DMS53 treated with DMSO at 0.1 percent for 48 hours (cell line): ENCODE data around the gene NAV3.
A peak's percentile ranks its signal among the peaks of the same experiment; 100 is the strongest.
"Not testable (repeated sequence)": the region's sequence is repeated elsewhere in the genome, so short reads cannot be mapped to it uniquely, and the experiment has no call there.

Source experiments
- DNase-seq: peaks from one replicate; lab custom pipeline; 2025; ENCODE audit not compliant: unreplicated experiment; lab: John Stamatoyannopoulos, UW

NAV3 gene

DNA sequence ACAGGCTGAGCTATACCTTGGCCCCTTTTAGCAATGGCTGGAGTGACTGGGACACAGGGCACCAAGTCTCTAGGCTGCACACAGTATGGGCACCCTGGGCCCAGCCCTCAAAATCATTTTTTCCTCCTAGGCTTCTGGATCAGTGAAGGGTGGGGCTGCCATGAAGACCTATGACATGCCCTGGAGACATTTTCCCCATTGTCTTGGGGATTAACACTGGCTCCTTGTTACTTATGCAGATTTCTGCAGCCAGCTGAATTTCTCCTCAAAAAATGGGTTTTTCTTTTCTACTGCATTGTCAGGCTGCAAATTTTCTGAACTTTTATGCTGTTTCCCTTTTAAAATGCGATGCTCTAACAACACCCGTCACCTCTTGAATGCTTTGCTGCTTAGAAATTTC is 272.1 kb downstream of the NAV3 start:
- DNase-seq: not testable (repeated sequence)

DNA sequence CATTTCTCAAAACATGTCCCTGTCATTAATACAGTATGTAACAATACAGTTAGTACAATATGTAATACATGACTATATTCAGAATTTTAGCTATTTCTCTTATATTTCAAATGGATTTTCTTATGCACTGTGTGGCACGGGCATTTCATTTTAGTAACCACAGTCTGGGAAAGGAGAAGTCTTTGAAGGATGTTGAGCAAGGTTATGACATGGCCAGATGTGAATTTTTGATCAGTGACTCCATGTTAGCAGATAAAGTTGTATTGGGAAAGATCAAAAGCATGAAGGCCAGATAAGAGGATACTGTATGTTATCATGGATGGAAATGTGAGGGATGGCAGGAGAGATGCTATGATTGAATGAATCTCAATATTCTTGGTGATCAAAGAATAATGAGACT is 285.2 kb downstream of the NAV3 start:
- DNase-seq: no peak

DNA sequence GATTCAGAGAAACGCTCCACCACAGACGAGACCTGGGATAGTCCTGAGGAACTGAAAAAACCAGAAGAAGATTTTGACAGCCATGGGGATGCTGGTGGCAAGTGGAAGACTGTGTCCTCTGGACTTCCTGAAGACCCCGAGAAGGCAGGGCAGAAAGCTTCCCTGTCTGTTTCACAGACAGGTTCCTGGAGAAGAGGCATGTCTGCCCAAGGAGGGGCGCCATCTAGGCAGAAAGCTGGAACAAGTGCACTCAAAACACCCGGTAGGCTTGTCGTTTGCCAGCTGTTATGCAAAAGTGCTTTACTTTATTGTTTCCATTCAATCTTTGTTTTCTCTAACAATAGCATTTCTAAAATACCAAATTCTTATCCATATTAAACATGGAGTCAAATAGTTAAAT is 287.3 kb downstream of the NAV3 start:
- peak; percentile 13 for DNase-seq

DNA sequence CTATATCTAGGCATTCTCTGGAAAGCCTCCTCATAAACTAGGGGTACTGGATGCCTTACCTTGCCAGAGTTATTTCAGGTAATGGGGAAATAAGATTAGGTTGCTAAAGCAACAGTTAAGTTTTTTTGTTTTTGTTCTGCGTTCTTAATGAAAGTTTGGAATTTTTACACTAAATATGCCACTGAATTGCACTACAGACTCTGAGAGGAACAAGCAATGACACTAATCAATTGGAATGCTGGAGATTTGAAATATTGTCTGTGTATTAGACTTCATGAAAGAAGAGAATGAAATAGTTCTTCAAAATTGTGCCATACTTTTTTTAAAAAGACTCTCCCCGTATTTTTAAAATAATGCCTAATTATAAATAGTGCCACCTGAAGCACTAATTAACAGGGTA is 287.8 kb downstream of the NAV3 start:
- DNase-seq: no peak

DNA sequence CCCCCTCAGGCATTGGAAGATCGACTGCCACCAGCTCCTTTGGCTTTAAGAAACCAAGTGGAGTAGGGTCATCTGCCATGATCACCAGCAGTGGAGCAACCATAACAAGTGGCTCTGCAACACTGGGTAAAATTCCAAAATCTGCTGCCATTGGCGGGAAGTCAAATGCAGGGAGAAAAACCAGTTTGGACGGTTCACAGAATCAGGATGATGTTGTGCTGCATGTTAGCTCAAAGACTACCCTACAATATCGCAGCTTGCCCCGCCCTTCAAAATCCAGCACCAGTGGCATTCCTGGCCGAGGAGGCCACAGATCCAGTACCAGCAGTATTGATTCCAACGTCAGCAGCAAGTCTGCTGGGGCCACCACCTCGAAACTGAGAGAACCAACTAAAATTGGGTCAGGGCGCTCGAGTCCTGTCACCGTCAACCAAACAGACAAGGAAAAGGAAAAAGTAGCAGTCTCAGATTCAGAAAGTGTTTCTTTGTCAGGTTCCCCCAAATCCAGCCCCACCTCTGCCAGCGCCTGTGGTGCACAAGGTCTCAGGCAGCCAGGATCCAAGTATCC is 288.7 kb downstream of the NAV3 start:
- DNase-seq: no peak

DNA sequence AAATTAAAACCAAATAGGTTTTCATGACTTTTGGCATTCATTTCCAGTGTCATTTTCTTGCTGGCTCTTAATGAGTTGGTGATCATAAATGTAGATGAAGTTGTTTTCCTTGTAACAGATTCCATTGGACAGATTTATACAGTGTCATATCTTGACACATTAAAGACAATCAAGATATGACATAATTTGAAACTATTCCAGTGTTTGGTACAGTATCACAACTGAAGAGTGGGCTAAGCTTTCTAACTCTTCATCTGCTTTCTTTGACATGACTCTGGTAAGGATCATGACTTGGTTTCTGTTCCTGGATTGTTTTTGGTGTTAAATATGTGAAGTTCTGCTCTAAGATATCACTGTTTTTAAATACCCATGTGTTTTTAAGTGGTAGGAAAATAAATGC is 289.6 kb downstream of the NAV3 start:
- DNase-seq: no peak

DNA sequence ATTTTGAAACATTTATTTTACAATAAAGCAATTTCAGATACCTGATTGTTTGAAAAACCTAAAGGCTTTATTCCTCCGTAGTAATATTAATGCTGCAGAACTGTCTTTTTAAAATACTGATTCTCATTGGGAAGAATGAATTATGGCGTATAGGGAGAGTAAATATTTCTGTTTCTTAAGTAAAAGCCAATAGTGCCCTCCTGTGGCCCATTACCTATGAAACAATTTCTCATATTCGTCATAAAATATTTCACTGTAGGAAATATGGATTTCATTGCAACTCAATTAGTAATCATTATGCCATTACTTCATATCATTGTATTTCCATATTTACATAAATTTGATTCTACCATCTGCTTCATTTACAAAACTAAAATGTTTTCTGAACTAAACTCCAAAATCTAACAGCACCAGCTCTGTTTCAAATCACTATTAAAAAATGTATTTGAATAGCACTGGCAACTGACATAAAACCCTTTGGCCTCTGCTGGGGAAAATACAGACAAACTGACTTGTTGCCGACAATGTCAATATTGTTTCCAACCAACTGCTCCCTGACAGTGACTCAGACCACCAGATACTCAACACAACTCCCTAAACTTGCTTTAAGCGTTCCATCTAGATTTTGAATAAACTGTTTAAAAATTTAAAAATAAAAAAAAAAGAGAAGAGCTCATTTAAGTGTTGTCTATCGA is 290.3 kb downstream of the NAV3 start:
- peak; percentile 77 for DNase-seq

DNA sequence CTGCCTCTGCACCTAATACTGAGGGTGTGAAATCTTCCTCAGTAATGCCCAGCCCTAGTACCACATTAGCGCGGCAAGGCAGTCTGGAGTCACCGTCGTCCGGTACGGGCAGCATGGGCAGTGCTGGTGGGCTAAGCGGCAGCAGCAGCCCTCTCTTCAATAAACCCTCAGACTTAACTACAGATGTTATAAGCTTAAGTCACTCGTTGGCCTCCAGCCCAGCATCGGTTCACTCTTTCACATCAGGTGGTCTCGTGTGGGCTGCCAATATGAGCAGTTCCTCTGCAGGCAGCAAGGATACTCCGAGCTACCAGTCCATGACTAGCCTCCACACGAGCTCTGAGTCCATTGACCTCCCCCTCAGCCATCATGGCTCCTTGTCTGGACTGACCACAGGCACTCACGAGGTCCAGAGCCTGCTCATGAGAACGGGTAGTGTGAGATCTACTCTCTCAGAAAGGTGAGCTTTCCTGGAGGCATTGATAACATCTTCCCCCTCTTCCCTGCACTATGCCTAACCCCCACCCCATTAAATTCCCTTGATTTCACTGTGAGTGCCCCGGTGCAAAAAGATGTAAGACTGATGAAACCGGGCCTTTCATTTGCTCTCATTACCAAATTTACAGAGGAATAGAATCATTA is 291.4 kb downstream of the NAV3 start:
- DNase-seq: no peak

DNA sequence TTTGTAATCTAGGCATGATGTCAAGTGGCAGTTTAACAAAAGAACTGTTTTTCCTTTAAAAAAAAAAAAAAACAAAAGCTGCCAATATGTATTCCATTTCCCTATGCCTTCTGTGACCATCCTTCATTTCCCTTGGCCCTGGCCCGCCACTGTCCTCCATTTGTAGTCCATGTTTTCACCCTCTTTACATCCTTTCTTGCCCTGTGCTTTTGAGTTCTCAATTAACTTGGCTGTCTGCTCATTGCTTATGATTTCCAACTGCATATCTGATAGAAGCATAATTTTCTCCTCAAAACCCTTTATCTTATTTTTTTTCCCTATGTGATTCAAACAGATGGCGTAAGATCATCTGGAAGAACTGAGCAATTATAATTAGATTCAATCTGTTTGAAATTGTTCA is 297.5 kb downstream of the NAV3 start:
- no peak for DNase-seq

DNA sequence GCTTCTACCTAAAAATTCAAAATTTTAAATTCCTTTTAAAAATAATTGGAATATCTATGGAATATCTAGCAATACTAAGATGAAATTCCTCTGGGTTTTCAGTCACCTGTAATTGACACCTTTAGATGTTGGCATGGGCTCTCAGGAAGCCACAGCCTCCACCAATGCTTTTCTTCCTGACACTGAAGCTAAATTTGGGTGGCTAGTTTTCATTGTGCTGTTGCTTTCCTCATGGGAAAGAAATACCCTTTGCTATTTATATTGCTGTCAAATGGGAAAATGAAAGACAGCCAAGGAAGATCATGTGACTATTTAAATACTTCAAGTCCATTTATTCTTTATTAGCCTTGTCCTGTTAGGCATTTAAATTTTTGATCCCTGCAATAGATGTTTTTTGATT is 313.0 kb downstream of the NAV3 start:
- DNase-seq: no peak

DNA sequence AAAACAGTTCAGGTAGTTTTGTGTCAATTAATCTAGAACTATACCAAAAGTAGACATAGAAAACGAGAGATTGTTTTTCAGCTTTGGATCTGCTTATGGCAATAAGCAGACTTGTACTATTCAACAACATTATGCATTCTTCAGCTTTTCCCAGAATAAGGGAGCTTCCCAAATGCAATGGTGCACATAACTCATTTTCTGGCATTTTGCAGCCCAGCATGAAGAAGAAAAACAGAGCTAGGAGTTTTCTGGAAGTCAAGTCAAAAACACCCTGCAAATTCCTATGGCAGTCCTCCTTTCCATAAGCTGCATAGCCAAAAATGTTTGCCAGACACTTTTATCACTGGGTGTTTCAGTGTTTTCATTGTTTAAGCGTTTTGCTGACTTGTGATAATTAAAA is 314.7 kb downstream of the NAV3 start:
- DNase-seq: no peak

DNA sequence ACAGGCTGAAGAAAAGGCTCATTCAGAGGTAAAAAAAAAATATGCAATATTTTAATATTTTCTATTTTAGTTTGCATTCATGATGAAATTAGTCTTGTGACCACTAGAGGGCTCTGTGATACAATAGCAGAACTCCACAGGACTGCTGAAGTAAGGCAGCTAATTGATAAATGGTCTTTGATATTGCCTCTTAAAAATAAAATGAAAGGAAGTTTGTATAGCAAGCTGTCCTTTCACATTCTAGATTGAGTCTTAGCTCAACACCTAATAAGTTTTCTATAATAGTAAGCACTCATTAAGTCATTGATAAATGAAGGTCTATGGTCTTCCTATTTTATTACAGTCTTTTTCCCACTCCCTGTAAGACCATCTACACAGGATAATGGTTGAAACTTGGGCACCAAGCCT is 315.7 kb downstream of the NAV3 start:
- DNase-seq: peak; percentile 63

DNA sequence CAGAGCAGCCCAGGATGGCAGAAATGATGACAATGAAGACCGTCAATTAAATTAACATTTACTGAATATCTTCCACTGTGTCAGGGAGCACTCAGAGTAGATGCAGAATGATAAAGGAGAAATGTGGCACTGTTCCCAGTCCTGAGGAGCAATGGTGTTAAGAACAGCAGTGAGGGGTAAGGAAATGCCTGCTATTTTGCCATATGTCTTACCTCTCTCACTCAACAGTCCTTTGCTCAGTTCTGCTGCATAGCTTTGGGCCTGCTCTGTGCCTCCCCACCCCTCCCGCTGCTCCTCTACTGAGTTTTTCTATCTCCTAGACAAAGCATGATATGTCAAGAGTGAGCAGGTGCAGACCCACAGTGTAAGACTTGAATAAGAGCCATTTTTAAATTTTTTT is 318.8 kb downstream of the NAV3 start:
- no peak for DNase-seq

DNA sequence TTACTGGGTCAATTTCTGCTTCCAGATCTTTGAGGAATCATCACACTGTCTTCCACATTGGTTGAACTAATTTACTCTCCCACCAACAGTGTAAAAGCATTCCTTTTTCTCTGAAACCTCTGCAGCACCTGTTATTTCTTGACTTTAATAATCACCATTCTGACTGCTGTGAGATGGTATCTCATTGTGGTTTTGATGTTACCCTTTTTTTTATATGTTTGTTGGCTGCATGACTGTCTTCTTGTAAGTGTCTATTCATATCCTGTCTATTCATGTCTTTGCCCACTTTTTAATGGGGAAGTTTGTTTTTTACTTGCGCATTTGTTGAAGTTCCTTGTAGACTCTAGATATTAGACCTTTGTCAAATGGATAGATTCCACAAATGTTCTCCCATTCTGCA is 324.9 kb downstream of the NAV3 start:
- DNase-seq: no peak

DNA sequence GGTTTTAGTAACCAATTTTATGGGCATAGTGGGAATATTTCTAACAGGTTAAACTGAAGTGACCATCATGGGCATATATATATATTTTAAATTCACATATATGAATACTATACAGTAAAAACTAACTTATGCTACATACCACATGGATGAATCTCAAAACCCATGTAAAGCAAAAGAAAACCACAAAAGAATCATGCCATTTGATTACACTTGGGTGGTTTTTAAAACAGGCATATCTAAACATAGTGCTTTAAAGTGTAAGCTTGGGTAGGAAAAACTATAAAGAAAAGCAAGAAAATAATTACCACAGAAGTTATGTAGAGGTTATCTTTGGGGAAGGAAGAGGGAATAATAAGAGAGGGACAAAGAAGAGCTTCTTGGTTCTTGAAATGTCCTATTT is 326.1 kb downstream of the NAV3 start:
- no peak for DNase-seq

DNA sequence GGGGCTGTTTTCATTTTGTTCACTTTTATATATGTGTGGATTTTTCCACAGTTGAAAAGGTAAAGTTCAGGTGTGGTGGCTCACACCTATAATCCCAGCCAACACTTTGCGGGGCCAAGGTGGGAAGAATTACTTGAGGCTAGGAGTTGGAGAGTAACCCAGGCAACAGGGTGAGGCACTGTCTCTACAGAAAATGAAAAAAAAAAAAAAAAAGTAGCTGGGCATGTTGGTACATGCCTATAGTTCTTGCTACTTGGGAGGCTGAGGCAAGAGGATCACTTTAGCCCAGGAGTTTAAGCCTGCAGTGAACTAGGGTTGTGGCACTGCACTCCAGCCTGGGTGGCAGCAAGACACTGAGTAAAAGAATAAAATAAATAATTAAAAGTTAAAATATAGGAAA is 326.5 kb downstream of the NAV3 start:
- DNase-seq: no peak

DNA sequence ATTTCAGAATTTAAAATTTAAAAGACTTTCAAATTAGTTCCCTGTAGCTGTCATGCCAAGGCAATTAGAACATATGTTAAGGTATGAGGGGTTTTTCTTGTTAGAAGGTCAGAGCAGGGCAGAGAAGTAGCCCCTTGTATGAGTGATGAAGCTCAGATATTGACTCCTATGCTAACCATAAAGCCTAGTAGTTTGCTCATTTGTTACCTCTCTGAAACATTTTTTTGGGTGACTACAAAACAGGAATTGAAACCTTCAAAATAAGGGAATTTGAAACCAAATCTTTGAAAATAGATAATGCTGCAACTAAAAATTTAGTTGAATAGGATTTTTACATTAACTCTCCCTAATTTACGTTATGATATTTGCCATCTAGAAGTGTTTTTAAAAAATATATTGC is 333.5 kb downstream of the NAV3 start:
- DNase-seq: no peak

DNA sequence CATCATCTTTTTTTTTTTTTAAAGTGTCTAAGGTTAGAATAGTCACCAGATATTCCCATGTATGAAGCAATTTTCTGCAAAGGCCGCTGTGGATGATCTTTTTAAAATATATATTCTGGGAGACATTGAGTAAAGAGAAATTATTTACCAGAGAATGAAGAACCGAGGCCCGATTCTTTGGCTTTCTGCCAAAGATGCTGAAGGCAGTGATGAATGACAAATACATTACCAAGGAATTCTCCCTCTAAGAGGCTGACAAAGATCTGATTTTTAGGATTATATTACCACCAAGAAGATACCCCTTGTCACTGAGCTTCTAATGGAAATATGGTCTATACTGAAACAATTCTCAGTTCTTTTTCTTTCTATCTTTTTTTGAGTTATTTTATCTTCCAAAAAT is 336.8 kb downstream of the NAV3 start:
- DNase-seq: no peak

DNA sequence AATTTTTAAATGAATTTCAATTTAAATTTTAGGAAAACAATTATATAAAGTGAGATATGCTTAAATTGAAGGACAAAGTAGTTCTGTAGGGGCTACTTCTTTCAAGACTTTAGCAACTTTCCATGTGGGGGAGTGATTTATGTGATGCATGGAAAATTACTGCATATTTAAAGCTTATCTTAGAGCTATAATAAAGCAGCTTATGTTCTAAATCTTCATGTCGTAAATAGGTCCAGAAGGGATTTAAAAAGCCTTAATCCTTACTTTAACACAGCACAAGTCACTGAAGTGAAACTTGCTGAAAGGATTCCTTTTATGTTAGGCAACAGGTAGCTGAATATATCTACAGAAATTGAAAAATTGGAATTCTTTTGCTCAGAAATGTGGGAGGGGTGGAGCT is 340.4 kb downstream of the NAV3 start:
- no peak for DNase-seq

DNA sequence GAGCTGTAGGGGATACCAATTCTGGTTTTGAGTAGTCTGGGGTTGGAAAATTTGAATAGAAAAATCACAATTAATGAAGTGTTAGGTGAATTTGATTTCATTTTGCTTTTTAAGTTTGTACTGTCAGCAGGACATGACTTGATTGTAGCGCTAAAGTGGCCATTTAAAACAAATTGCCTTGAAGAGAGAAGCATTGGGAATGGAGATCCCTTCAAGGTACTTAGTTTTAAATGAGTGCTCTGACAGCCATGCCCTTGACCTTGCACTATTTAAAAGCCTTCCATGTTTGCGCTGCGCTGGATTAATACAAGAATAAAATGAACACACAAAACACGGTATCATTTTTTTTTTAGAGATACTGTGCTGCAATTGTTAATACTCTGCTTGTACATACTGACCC is 345.9 kb downstream of the NAV3 start:
- no peak for DNase-seq

DNA sequence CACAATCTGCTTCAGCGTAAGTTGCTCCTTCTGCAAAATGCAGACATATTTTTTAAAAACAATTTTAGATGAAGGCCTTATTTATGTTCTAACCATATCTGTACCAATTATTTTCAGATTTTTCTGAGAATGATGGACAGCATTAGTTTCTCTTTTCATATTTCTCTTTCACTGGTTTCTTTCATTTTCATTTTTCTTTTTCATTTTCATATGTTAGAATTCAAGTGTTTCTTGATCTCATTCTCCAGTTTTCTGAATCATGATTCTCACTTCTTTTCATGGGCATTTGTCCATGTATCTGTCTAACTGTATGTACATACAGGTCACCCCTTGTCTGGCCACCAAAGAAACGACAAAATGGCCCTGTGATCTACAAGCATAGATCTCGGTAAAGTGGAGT is 346.6 kb downstream of the NAV3 start:
- no peak for DNase-seq

DNA sequence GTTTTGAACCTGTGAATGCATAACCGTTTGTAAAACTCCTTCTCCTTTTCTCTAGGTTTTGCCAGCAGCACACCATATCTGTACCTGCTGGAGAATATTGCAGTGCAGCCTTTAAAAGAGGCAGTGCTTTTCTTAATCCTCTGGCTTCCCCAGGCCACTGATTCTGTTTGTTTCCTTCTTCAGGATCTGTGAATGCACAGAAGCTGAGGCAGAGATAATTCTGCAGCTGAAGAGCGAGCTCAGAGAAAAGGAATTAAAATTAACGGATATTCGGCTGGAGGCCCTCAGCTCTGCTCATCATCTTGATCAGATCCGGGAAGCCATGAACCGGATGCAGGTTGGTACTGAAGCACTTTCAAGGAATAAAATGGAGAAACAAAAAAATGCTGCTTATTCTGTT is 348.7 kb downstream of the NAV3 start:
- DNase-seq: no peak
